ENCODE results near the gene MEIOB.

DNA sequence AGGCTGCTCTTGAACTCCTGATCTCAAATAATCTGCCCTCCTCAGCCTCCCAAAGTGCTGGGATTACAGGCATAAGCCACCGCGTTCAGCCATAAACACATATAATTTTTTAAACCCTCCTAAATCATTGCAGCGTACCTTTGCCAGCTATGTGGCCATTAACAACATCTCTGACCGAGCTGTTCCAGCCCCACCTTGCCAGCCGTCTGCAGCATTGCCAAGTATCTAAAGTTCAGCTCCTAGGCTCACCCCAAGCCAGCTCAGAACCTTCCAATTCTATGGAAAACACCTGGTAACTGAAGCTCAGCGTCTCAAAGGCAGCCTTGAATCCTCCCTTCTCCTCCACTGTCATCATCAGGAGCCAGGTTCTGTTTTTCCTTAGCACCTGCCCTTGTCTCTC, 5.1 kb upstream of the MEIOB start:
- no peak for TF ChIP-seq EZH2 (optimal IDR thresholded peaks at IDR 0.05; ENCODE audit: low read depth, low read length)
- TF ChIP-seq EZH2phosphoT487 (IDR thresholded peaks at IDR 0.05; ENCODE audit: low read length): no peak
